ENCODE data around the gene BICC1.

GRCh38 chr10:58467931-58468635 lies 44.6 kb upstream of the BICC1 start:
- no peak for TF ChIP-seq CTCF (IDR thresholded peaks at IDR 0.05)
- TF ChIP-seq POLR2A (IDR thresholded peaks at IDR 0.05): no peak
- no peak for TF ChIP-seq EP300 (IDR thresholded peaks at IDR 0.05)
